ENCODE results near the gene MEF2D. TPM values are rescaled to one million over a fixed set of nuclear protein-coding genes. Genes with fewer than 3 reads are reported as not detected.

Gene MEF2D
- total and polyA plus RNA-seq, 2 experiments from 2014 or later = 23.6 to 34.1 TPM

GRCh38 chr1:156452907-156453306, 47.7 kb downstream of the MEF2D start:
- Histone ChIP-seq H3K9me2 (ENCODE audit: insufficient read depth) (no peaks in the 10 kb centered on the region), H3K4me2 (ENCODE audit: unreplicated experiment) (no peak overlapping the region), H4K20me1 (ENCODE audit: insufficient read depth) (no peaks in the 10 kb centered on the region), H3K27ac (no peak overlapping the region), H2AFZ (no peak overlapping the region), H3K4me1 (ENCODE audit: insufficient read depth) (peaks cover 10% of the 10 kb centered on the region; the same call in 1 of the 2 replicates), H3K9me3 (ENCODE audit: low read depth) (no peaks in the 10 kb centered on the region), H3K9ac (no peak overlapping the region), H3K36me3 (ENCODE audit: low read depth) (no peaks in the 10 kb centered on the region), H3K79me2 (ENCODE audit: insufficient read depth) (no peaks in the 10 kb centered on the region), H3K27me3 (replicated peaks; ENCODE audit: insufficient read depth) (no peaks in the 10 kb centered on the region), H3F3A (ENCODE audit: insufficient read depth) (peaks cover 4% of the 10 kb centered on the region), H3K4me3 (no peak overlapping the region)
- DNase-seq = no peak
- in situ Hi-C loops (cut with MboI) = no loop called here
- 76 to 93% methylated on average over 1 of the region's 1 CpG for WGBS, 2 experiments (ENCODE audit: low coverage in 1 of 2, low lambda C conversion rate in 2 of 2, missing lambda C conversion rate in 2 of 2)
- TF ChIP-seq EZH2 (IDR thresholded peaks at IDR 0.05; ENCODE audit: insufficient read depth, poor library complexity, severe bottlenecking) (no peak), EZH2phosphoT487 (IDR thresholded peaks at IDR 0.05; ENCODE audit: insufficient read depth, low read depth) (no peak)

- Histone ChIP-seq H3K4me3 (no peak overlapping the region), H3K9ac (no peak overlapping the region), H3K36me3 (ENCODE audit: low read depth) (no peaks in the 10 kb centered on the region), H3K4me2 (ENCODE audit: unreplicated experiment) (no peak overlapping the region), H3F3A (ENCODE audit: insufficient read depth) (no peaks in the 10 kb centered on the region), H2AFZ (no peak overlapping the region), H3K79me2 (ENCODE audit: insufficient read depth) (no peaks in the 10 kb centered on the region), H3K9me3 (ENCODE audit: low read depth) (no peaks in the 10 kb centered on the region), H3K27me3 (replicated peaks; ENCODE audit: insufficient read depth) (no peaks in the 10 kb centered on the region), H3K9me2 (ENCODE audit: insufficient read depth) (no peaks in the 10 kb centered on the region), H3K27ac (no peak overlapping the region), H4K20me1 (ENCODE audit: insufficient read depth) (no peaks in the 10 kb centered on the region), H3K4me1 (ENCODE audit: insufficient read depth) (peaks cover 3% of the 10 kb centered on the region; the same call in 1 of the 2 replicates)
- 88 to 90% methylated on average over 5 of the region's 5 CpGs for WGBS, 2 experiments (ENCODE audit: low coverage in 1 of 2, low lambda C conversion rate in 2 of 2, missing lambda C conversion rate in 2 of 2)
- TF ChIP-seq EZH2 (IDR thresholded peaks at IDR 0.05; ENCODE audit: insufficient read depth, poor library complexity, severe bottlenecking) = no peak
- no peak for TF ChIP-seq EZH2phosphoT487 (IDR thresholded peaks at IDR 0.05; ENCODE audit: insufficient read depth, low read depth)
- in situ Hi-C loops (cut with MboI) = no loop called here
- no peak for DNase-seq
Observed at GRCh38 chr1:156451505-156452160, 48.9 kb downstream of the MEF2D start.

GRCh38 chr1:156448134-156448967, 52.2 kb downstream of the MEF2D start:
- H4K20me1 ChIP-seq (ENCODE audit: insufficient read depth) = no peaks in the 10 kb centered on the region
- in situ Hi-C loops (cut with MboI) = loop anchor here (10.0 kb wide), 1 partner anchor 64 kb away; no protein-coding TSS in a partner anchor
- no peaks in the 10 kb centered on the region for H3K4me1 ChIP-seq (ENCODE audit: insufficient read depth)
- H3K9me3 ChIP-seq (ENCODE audit: low read depth) = no peaks in the 10 kb centered on the region
- H3K79me2 ChIP-seq (ENCODE audit: insufficient read depth) = no peaks in the 10 kb centered on the region
- no peak overlapping the region for H3K27ac ChIP-seq
- H2AFZ ChIP-seq = no peak overlapping the region
- no peaks in the 10 kb centered on the region for H3K9me2 ChIP-seq (ENCODE audit: insufficient read depth)
- no peak overlapping the region for H3K9ac ChIP-seq
- peaks cover 17% of the 10 kb centered on the region for H3K27me3 ChIP-seq (replicated peaks; ENCODE audit: insufficient read depth)
- no peak overlapping the region for H3K4me2 ChIP-seq (ENCODE audit: unreplicated experiment)
- TF ChIP-seq EZH2phosphoT487 (IDR thresholded peaks at IDR 0.05; ENCODE audit: insufficient read depth, low read depth) = no peak
- TF ChIP-seq EZH2 (IDR thresholded peaks at IDR 0.05; ENCODE audit: insufficient read depth, poor library complexity, severe bottlenecking) = no peak
- no peaks in the 10 kb centered on the region for H3F3A ChIP-seq (ENCODE audit: insufficient read depth)
- no peaks in the 10 kb centered on the region for H3K36me3 ChIP-seq (ENCODE audit: low read depth)
- H3K4me3 ChIP-seq = no peak overlapping the region
- DNase-seq = no peak
- whole genome bisulfite sequencing, 2 experiments (ENCODE audit: low coverage in 1 of 2, low lambda C conversion rate in 2 of 2, missing lambda C conversion rate in 2 of 2) = 85% methylated on average over 11 of the region's 11 CpGs

GRCh38 chr1:156445789-156446263, 54.7 kb downstream of the MEF2D start:
- Histone ChIP-seq H3K9me3 (ENCODE audit: low read depth) (no peaks in the 10 kb centered on the region), H3F3A (ENCODE audit: insufficient read depth) (no peaks in the 10 kb centered on the region), H3K4me2 (ENCODE audit: unreplicated experiment) (peak overlapping the region; percentile 23), H3K79me2 (ENCODE audit: insufficient read depth) (no peaks in the 10 kb centered on the region), H2AFZ (peak overlapping the region; percentile 75), H4K20me1 (ENCODE audit: insufficient read depth) (no peaks in the 10 kb centered on the region), H3K27ac (no peak overlapping the region), H3K9me2 (ENCODE audit: insufficient read depth) (no peaks in the 10 kb centered on the region), H3K9ac (no peak overlapping the region), H3K4me3 (no peak overlapping the region), H3K36me3 (ENCODE audit: low read depth) (no peaks in the 10 kb centered on the region), H3K4me1 (ENCODE audit: insufficient read depth) (no peaks in the 10 kb centered on the region), H3K27me3 (replicated peaks; ENCODE audit: insufficient read depth) (peaks cover 43% of the 10 kb centered on the region)
- in situ Hi-C loops (cut with MboI) = loop anchor here (10.0 kb wide), 1 partner anchor 61 kb away; no protein-coding TSS in a partner anchor
- WGBS, 2 experiments (ENCODE audit: low coverage in 1 of 2, low lambda C conversion rate in 2 of 2, missing lambda C conversion rate in 2 of 2) = 7% methylated on average over 10 to 11 of the region's 11 CpGs
- DNase-seq = peak; percentile 87
- no peak for TF ChIP-seq EZH2phosphoT487 (IDR thresholded peaks at IDR 0.05; ENCODE audit: insufficient read depth, low read depth)
- TF ChIP-seq EZH2 (IDR thresholded peaks at IDR 0.05; ENCODE audit: insufficient read depth, poor library complexity, severe bottlenecking) = no peak
